ENCODE data around the gene TRIO. TPM values are rescaled to one million over a fixed set of nuclear protein-coding genes. Genes with fewer than 3 reads are reported as not detected.

The TRIO gene
- total RNA-seq, 2 experiments from 2014 or later, result 3.5 to 6.6 TPM

GRCh38 chr5:14110196-14110595, 32.9 kb upstream of the TRIO start:
- no peak overlapping the region for H3K27ac Mint-ChIP-seq
- peaks cover 10% of the 10 kb centered on the region for H3K4me1 Mint-ChIP-seq (ENCODE audit: low read depth)
- H3K27me3 Mint-ChIP-seq (ENCODE audit: low read depth), result peaks cover 7% of the 10 kb centered on the region
- DNase-seq, result no peak
- POLR2A ChIA-PET, result no interaction called here
- no peak overlapping the region for H3K4me3 Mint-ChIP-seq
- no peaks in the 10 kb centered on the region for H3K9me3 Mint-ChIP-seq (ENCODE audit: insufficient read depth)
- CTCF ChIA-PET, result interaction anchor here (2.4 kb wide), 1 partner anchor 160 kb away, joined by 9 read pairs; no protein-coding TSS in a partner anchor
- ATAC-seq, result no peak
- no peaks in the 10 kb centered on the region for H3K36me3 Mint-ChIP-seq (ENCODE audit: low read depth)

- no peaks in the 10 kb centered on the region for H3K36me3 Mint-ChIP-seq (ENCODE audit: low read depth)
- ATAC-seq (no peak), DNase-seq (no peak)
- peaks cover 10% of the 10 kb centered on the region for H3K4me1 Mint-ChIP-seq (ENCODE audit: low read depth)
- H3K27me3 Mint-ChIP-seq (ENCODE audit: low read depth), result peaks cover 7% of the 10 kb centered on the region
- no peak overlapping the region for H3K27ac Mint-ChIP-seq
- no peaks in the 10 kb centered on the region for H3K9me3 Mint-ChIP-seq (ENCODE audit: insufficient read depth)
- ChIA-PET CTCF (interaction anchor here (2.4 kb wide), 1 partner anchor 160 kb away, joined by 9 read pairs; no protein-coding TSS in a partner anchor), POLR2A (no interaction called here)
- no peak overlapping the region for H3K4me3 Mint-ChIP-seq
These were observed 32.5 kb upstream of the TRIO start for GRCh38 chr5:14110680-14111079.

- no peak overlapping the region for H3K4me3 Mint-ChIP-seq
- peaks cover 10% of the 10 kb centered on the region for H3K4me1 Mint-ChIP-seq (ENCODE audit: low read depth)
- H3K27ac Mint-ChIP-seq, result no peak overlapping the region
- peaks cover 2% of the 10 kb centered on the region for H3K27me3 Mint-ChIP-seq (ENCODE audit: low read depth)
- H3K36me3 Mint-ChIP-seq (ENCODE audit: low read depth), result no peaks in the 10 kb centered on the region
- no peak for DNase-seq
- ChIA-PET POLR2A (no interaction called here), CTCF (no interaction called here)
- H3K9me3 Mint-ChIP-seq (ENCODE audit: insufficient read depth), result no peaks in the 10 kb centered on the region
- no peak for ATAC-seq
These were observed 30.0 kb upstream of the TRIO start for GRCh38 chr5:14112998-14113652.

GRCh38 chr5:14114615-14115251, 28.4 kb upstream of the TRIO start:
- ATAC-seq (no peak), DNase-seq (no peak)
- CTCF ChIA-PET, result no interaction called here
- POLR2A ChIA-PET, result no interaction called here
- Mint-ChIP-seq H3K4me3 (no peak overlapping the region), H3K27me3 (ENCODE audit: low read depth) (no peaks in the 10 kb centered on the region), H3K36me3 (ENCODE audit: low read depth) (no peaks in the 10 kb centered on the region), H3K4me1 (ENCODE audit: low read depth) (no peaks in the 10 kb centered on the region), H3K9me3 (ENCODE audit: insufficient read depth) (no peaks in the 10 kb centered on the region), H3K27ac (no peak overlapping the region)

GRCh38 chr5:14115323-14115895, 27.7 kb upstream of the TRIO start:
- ChIA-PET POLR2A (no interaction called here), CTCF (no interaction called here)
- no peaks in the 10 kb centered on the region for H3K4me1 Mint-ChIP-seq (ENCODE audit: low read depth)
- H3K4me3 Mint-ChIP-seq, result no peak overlapping the region
- no peak overlapping the region for H3K27ac Mint-ChIP-seq
- no peaks in the 10 kb centered on the region for H3K36me3 Mint-ChIP-seq (ENCODE audit: low read depth)
- H3K9me3 Mint-ChIP-seq (ENCODE audit: insufficient read depth), result no peaks in the 10 kb centered on the region
- DNase-seq (no peak), ATAC-seq (no peak)
- no peaks in the 10 kb centered on the region for H3K27me3 Mint-ChIP-seq (ENCODE audit: low read depth)

- no peak overlapping the region for H3K27ac Mint-ChIP-seq
- POLR2A ChIA-PET, result no interaction called here
These were observed 24.4 kb upstream of the TRIO start for GRCh38 chr5:14118551-14119320.

GRCh38 chr5:14120176-14120575, 23.0 kb upstream of the TRIO start:
- no peak for DNase-seq
- Mint-ChIP-seq H3K9me3 (ENCODE audit: insufficient read depth) (no peaks in the 10 kb centered on the region), H3K4me3 (no peak overlapping the region), H3K36me3 (ENCODE audit: low read depth) (no peaks in the 10 kb centered on the region), H3K27me3 (ENCODE audit: low read depth) (no peaks in the 10 kb centered on the region), H3K27ac (no peak overlapping the region), H3K4me1 (ENCODE audit: low read depth) (no peaks in the 10 kb centered on the region)
- POLR2A ChIA-PET, result no interaction called here
- CTCF ChIA-PET, result interaction anchor here (1.1 kb wide), 1 partner anchor 11 kb away, joined by 3 read pairs; no protein-coding TSS in a partner anchor
- no peak for ATAC-seq

More at GRCh38 chr5:14118551-14119320, 24.4 kb upstream of the TRIO start:
- DNase-seq, result no peak
- Mint-ChIP-seq H3K27me3 (ENCODE audit: low read depth) (no peaks in the 10 kb centered on the region), H3K36me3 (ENCODE audit: low read depth) (no peaks in the 10 kb centered on the region), H3K4me1 (ENCODE audit: low read depth) (no peaks in the 10 kb centered on the region), H3K4me3 (no peak overlapping the region), H3K9me3 (ENCODE audit: insufficient read depth) (no peaks in the 10 kb centered on the region)
- no peak for ATAC-seq
- CTCF ChIA-PET, result no interaction called here

GRCh38 chr5:14121552-14121951, 21.6 kb upstream of the TRIO start:
- ChIA-PET CTCF (no interaction called here), POLR2A (no interaction called here)
- no peak for ATAC-seq
- H3K36me3 Mint-ChIP-seq (ENCODE audit: low read depth), result no peaks in the 10 kb centered on the region
- H3K9me3 Mint-ChIP-seq (ENCODE audit: insufficient read depth), result no peaks in the 10 kb centered on the region
- no peak overlapping the region for H3K27ac Mint-ChIP-seq
- no peaks in the 10 kb centered on the region for H3K4me1 Mint-ChIP-seq (ENCODE audit: low read depth)
- no peak overlapping the region for H3K4me3 Mint-ChIP-seq
- no peaks in the 10 kb centered on the region for H3K27me3 Mint-ChIP-seq (ENCODE audit: low read depth)
- DNase-seq, result no peak

- POLR2A ChIA-PET, result no interaction called here
- H3K36me3 Mint-ChIP-seq (ENCODE audit: low read depth), result no peaks in the 10 kb centered on the region
- no peak for ATAC-seq
These were observed 21.1 kb upstream of the TRIO start for GRCh38 chr5:14122089-14122488.

GRCh38 chr5:14123551-14123950, 19.6 kb upstream of the TRIO start:
- Mint-ChIP-seq H3K27ac (no peak overlapping the region), H3K27me3 (ENCODE audit: low read depth) (no peaks in the 10 kb centered on the region), H3K4me1 (ENCODE audit: low read depth) (no peaks in the 10 kb centered on the region), H3K9me3 (ENCODE audit: insufficient read depth) (no peaks in the 10 kb centered on the region), H3K4me3 (no peak overlapping the region), H3K36me3 (ENCODE audit: low read depth) (no peaks in the 10 kb centered on the region)
- ATAC-seq, result no peak
- DNase-seq, result no peak
- POLR2A ChIA-PET, result no interaction called here
- CTCF ChIA-PET, result no interaction called here

More at GRCh38 chr5:14122089-14122488, 21.1 kb upstream of the TRIO start:
- Mint-ChIP-seq H3K4me1 (ENCODE audit: low read depth) (no peaks in the 10 kb centered on the region), H3K27ac (no peak overlapping the region), H3K27me3 (ENCODE audit: low read depth) (no peaks in the 10 kb centered on the region), H3K9me3 (ENCODE audit: insufficient read depth) (no peaks in the 10 kb centered on the region), H3K4me3 (no peak overlapping the region)
- no peak for DNase-seq
- CTCF ChIA-PET, result no interaction called here

- ChIA-PET CTCF (no interaction called here), POLR2A (no interaction called here)
- no peaks in the 10 kb centered on the region for H3K4me1 Mint-ChIP-seq (ENCODE audit: low read depth)
- no peak overlapping the region for H3K27ac Mint-ChIP-seq
- DNase-seq (no peak), ATAC-seq (no peak)
- H3K9me3 Mint-ChIP-seq (ENCODE audit: insufficient read depth), result no peaks in the 10 kb centered on the region
- peaks cover under 1% of the 10 kb centered on the region for H3K27me3 Mint-ChIP-seq (ENCODE audit: low read depth)
- H3K36me3 Mint-ChIP-seq (ENCODE audit: low read depth), result no peaks in the 10 kb centered on the region
- no peak overlapping the region for H3K4me3 Mint-ChIP-seq
These were observed 19.1 kb upstream of the TRIO start for GRCh38 chr5:14123974-14124482.

- Mint-ChIP-seq H3K4me1 (ENCODE audit: low read depth) (no peaks in the 10 kb centered on the region), H3K9me3 (ENCODE audit: insufficient read depth) (no peaks in the 10 kb centered on the region), H3K4me3 (no peak overlapping the region), H3K27me3 (ENCODE audit: low read depth) (peaks cover 4% of the 10 kb centered on the region), H3K27ac (no peak overlapping the region), H3K36me3 (ENCODE audit: low read depth) (no peaks in the 10 kb centered on the region)
- DNase-seq (no peak), ATAC-seq (no peak)
- POLR2A ChIA-PET, result no interaction called here
- CTCF ChIA-PET, result no interaction called here
These were observed 17.9 kb upstream of the TRIO start for GRCh38 chr5:14125262-14125661.
